ENCODE results near the gene IQSEC3. TPM values are rescaled to one million over a fixed set of nuclear protein-coding genes. Genes with fewer than 3 reads are reported as not detected.

Gene IQSEC3
- polyA plus RNA-seq, 4 donors, result 6.5 to 12.4 (median 8.7) TPM

- no peak for DNase-seq (ENCODE audit: low read depth in 4 of 4, low spot score in 2 of 4)
Observed at GRCh38 chr12:227286-227915, 160.8 kb downstream of the IQSEC3 start.

Other genes with a start within 250 kb of the IQSEC3 start
- gene SLC6A12, start 147.4 kb downstream of the IQSEC3 start, polyA plus RNA-seq (ENCODE audit: insufficient read length in 4 of 4), result 10 to 100 TPM; 13.3 to 19.2 (median 16.7) TPM
- 10 to 100 TPM; 39.0 to 57.4 (median 52.4) TPM for gene SLC6A13, start 196.1 kb downstream of the IQSEC3 start, polyA plus RNA-seq (ENCODE audit: insufficient read length in 4 of 4)

Data from left renal cortex interstitium (tissue), 4 donors.